DOHH2 (cell line): Measurements from ENCODE around the gene ERAP2.

ENCODE experiments used
- CTCF ChIP-seq: fragments of 200-600 bp; sonication (generic); IDR thresholded peaks from one replicate; pipeline ENCODE4 v1.5.1; 2014; ENCODE audit warnings: antibody characterized with exemption, mild to moderate bottlenecking, low read depth, low read length; ENCODE audit not compliant: poor library complexity, severe bottlenecking
- EZH2phosphoT487 ChIP-seq: fragments of 200-600 bp; sonication (generic); IDR thresholded peaks from 2 replicates; pipeline ENCODE4 v1.6.1; 2017; ENCODE audit warnings: borderline replicate concordance, mild to moderate bottlenecking, antibody characterized with exemption, low read length, moderate library complexity, mixed read lengths

- TF ChIP-seq CTCF (no peak), EZH2phosphoT487 (no peak)
Measured at GRCh38 chr5:96857924-96858323, 18.4 kb upstream of the ERAP2 start.
